ENCODE measurements around the gene HSFX4. TPM values are rescaled to one million over a fixed set of nuclear protein-coding genes. Genes with fewer than 3 reads are reported as not detected.

The HSFX4 gene
- total and polyA plus RNA-seq, 2 experiments from 2014 or later: not detected

- Histone ChIP-seq H3K4me2 (no peak overlapping the region), H2AFZ (no peak overlapping the region), H3K27me3 (ENCODE audit: insufficient read depth) (no peaks in the 10 kb centered on the region), H3K36me3 (ENCODE audit: insufficient read depth) (no peaks in the 10 kb centered on the region), H3K4me3 (no peak overlapping the region), H3K4me1 (ENCODE audit: insufficient read depth) (no peaks in the 10 kb centered on the region), H4K20me1 (replicated peaks; ENCODE audit: insufficient read depth) (no peaks in the 10 kb centered on the region), H3K79me2 (replicated peaks; ENCODE audit: insufficient read depth) (no peaks in the 10 kb centered on the region), H3K27ac (ENCODE audit: low read depth) (no peak overlapping the region), H3F3A (replicated peaks; ENCODE audit: low read depth) (no peaks in the 10 kb centered on the region), H3K9me2 (ENCODE audit: insufficient read depth) (no peaks in the 10 kb centered on the region)
- H3K27me3 Mint-ChIP-seq (ENCODE audit: insufficient read depth, low read depth, poor library complexity): peaks cover 1% of the 10 kb centered on the region
- no peaks in the 10 kb centered on the region for H3K9me3 Mint-ChIP-seq
- peaks cover 17% of the 10 kb centered on the region for H3K4me1 Mint-ChIP-seq
- H3K4me3 Mint-ChIP-seq: no peak overlapping the region
- peaks cover 29% of the 10 kb centered on the region; the same call in 2 of the 3 replicates for H3K36me3 Mint-ChIP-seq (ENCODE audit: low read depth)
- DNase-seq (ENCODE audit: low spot score) (peak; percentile 20), ATAC-seq (no peak)
- TF ChIP-seq JUNB (IDR thresholded peaks at IDR 0.05; ENCODE audit: unreplicated experiment): no peak
- no peak for TF ChIP-seq EZH2phosphoT487 (IDR thresholded peaks at IDR 0.05; ENCODE audit: unreplicated experiment)
- TF ChIP-seq, protein P1, sequence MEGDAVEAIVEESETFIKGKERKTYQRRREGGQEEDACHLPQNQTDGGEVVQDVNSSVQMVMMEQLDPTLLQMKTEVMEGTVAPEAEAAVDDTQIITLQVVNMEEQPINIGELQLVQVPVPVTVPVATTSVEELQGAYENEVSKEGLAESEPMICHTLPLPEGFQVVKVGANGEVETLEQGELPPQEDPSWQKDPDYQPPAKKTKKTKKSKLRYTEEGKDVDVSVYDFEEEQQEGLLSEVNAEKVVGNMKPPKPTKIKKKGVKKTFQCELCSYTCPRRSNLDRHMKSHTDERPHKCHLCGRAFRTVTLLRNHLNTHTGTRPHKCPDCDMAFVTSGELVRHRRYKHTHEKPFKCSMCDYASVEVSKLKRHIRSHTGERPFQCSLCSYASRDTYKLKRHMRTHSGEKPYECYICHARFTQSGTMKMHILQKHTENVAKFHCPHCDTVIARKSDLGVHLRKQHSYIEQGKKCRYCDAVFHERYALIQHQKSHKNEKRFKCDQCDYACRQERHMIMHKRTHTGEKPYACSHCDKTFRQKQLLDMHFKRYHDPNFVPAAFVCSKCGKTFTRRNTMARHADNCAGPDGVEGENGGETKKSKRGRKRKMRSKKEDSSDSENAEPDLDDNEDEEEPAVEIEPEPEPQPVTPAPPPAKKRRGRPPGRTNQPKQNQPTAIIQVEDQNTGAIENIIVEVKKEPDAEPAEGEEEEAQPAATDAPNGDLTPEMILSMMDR (conservative IDR thresholded peaks at IDR 0.05; ENCODE audit: low read depth in 2 of 2): peak; percentile 28 to 32; a peak in 3 of 4 replicates
- no peak overlapping the region for H3K27ac Mint-ChIP-seq
These were observed 21.3 kb downstream of the HSFX4 start for GRCh38 chrX:149950681-149951080.

- H3K79me2 ChIP-seq (replicated peaks; ENCODE audit: insufficient read depth): no peaks in the 10 kb centered on the region
- DNase-seq (ENCODE audit: low spot score) (no peak), ATAC-seq (no peak)
- H3K4me3 ChIP-seq: no peak overlapping the region
- TF ChIP-seq NANOG (IDR thresholded peaks at IDR 0.05; ENCODE audit: borderline replicate concordance) (no peak), EZH2 (IDR thresholded peaks at IDR 0.05; ENCODE audit: low read depth, unreplicated experiment) (no peak)
- TF ChIP-seq, protein P2, sequence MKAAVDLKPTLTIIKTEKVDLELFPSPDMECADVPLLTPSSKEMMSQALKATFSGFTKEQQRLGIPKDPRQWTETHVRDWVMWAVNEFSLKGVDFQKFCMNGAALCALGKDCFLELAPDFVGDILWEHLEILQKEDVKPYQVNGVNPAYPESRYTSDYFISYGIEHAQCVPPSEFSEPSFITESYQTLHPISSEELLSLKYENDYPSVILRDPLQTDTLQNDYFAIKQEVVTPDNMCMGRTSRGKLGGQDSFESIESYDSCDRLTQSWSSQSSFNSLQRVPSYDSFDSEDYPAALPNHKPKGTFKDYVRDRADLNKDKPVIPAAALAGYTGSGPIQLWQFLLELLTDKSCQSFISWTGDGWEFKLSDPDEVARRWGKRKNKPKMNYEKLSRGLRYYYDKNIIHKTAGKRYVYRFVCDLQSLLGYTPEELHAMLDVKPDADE (IDR thresholded peaks at IDR 0.05): no peak
- no peak overlapping the region for H3K4me2 ChIP-seq
- no peaks in the 10 kb centered on the region for H3K4me1 ChIP-seq (ENCODE audit: insufficient read depth)
- Mint-ChIP-seq H3K27ac (no peak overlapping the region), H3K9me3 (no peaks in the 10 kb centered on the region), H3K27me3 (ENCODE audit: insufficient read depth, low read depth, poor library complexity) (no peaks in the 10 kb centered on the region), H3K4me3 (no peak overlapping the region), H3K36me3 (ENCODE audit: low read depth) (peaks cover 14% of the 10 kb centered on the region; the same call in 2 of the 3 replicates), H3K4me1 (peaks cover 5% of the 10 kb centered on the region; the same call in 2 of the 3 replicates)
- no peaks in the 10 kb centered on the region for H3K36me3 ChIP-seq (ENCODE audit: insufficient read depth)
- H3K27ac ChIP-seq (ENCODE audit: low read depth): no peak overlapping the region
- H2AFZ ChIP-seq: no peak overlapping the region
- no peaks in the 10 kb centered on the region for H4K20me1 ChIP-seq (replicated peaks; ENCODE audit: insufficient read depth)
- no peaks in the 10 kb centered on the region for H3K27me3 ChIP-seq (ENCODE audit: insufficient read depth)
- no peaks in the 10 kb centered on the region for H3K9me2 ChIP-seq (ENCODE audit: insufficient read depth)
- H3F3A ChIP-seq (replicated peaks; ENCODE audit: low read depth): no peaks in the 10 kb centered on the region
These were observed 32.2 kb downstream of the HSFX4 start for GRCh38 chrX:149961572-149961971.

DNA sequence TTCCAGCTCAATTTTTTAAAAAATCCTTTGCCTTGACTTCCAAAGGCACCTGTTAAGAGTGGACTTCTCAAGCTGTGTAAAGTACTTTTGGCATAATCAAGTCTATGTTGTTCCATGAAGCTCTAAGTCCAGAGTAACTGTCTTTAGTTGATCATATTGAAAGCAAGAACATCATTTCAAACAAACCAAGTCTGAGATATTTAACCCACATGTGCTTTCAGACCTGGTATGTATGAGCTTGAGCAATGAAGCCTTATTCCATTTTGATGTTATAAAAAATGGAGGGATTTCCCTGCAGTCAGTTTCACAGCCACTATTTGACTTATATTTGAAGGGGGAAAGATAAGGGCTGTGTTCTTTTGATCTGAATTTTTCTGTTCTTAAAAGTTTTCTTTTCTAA, 32.6 kb downstream of the HSFX4 start:
- H3K27ac Mint-ChIP-seq: no peak overlapping the region
- no peaks in the 10 kb centered on the region for H3K4me1 ChIP-seq (ENCODE audit: insufficient read depth)
- DNase-seq (ENCODE audit: low spot score) (no peak), ATAC-seq (no peak)
- H3K79me2 ChIP-seq (replicated peaks; ENCODE audit: insufficient read depth): no peaks in the 10 kb centered on the region
- peaks cover 5% of the 10 kb centered on the region; the same call in 2 of the 3 replicates for H3K4me1 Mint-ChIP-seq
- H3K9me3 Mint-ChIP-seq: no peaks in the 10 kb centered on the region
- no peak overlapping the region for H3K4me3 Mint-ChIP-seq
- no peak overlapping the region for H3K4me3 ChIP-seq
- H3K27me3 ChIP-seq (ENCODE audit: insufficient read depth): no peaks in the 10 kb centered on the region
- no peak overlapping the region for H3K27ac ChIP-seq (ENCODE audit: low read depth)
- no peaks in the 10 kb centered on the region for H3F3A ChIP-seq (replicated peaks; ENCODE audit: low read depth)
- no peaks in the 10 kb centered on the region for H4K20me1 ChIP-seq (replicated peaks; ENCODE audit: insufficient read depth)
- H3K4me2 ChIP-seq: no peak overlapping the region
- H2AFZ ChIP-seq: no peak overlapping the region
- no peaks in the 10 kb centered on the region for H3K36me3 ChIP-seq (ENCODE audit: insufficient read depth)
- H3K9me2 ChIP-seq (ENCODE audit: insufficient read depth): no peaks in the 10 kb centered on the region
- H3K36me3 Mint-ChIP-seq (ENCODE audit: low read depth): peaks cover 15% of the 10 kb centered on the region; the same call in 2 of the 3 replicates
- no peaks in the 10 kb centered on the region for H3K27me3 Mint-ChIP-seq (ENCODE audit: insufficient read depth, low read depth, poor library complexity)
- TF ChIP-seq EZH2 (IDR thresholded peaks at IDR 0.05; ENCODE audit: low read depth, unreplicated experiment) (no peak), ZNF462 (CRISPR knock-in tag; IDR thresholded peaks at IDR 0.05) (no peak)
